OCI-LY1 (cell line): ENCODE measurements around the gene MAD1L1.

Source experiments
- H2AFZ ChIP-seq: fragments of 200-600 bp; sonication (generic), shearing (Covaris generic); 2 replicates; pipeline ENCODE4 v1.6.0; 2014; ENCODE audit warnings: antibody characterized with exemption, mild to moderate bottlenecking, low read length
- H3F3A ChIP-seq: fragments of 200-600 bp; sonication (generic), shearing (Covaris generic); 2 replicates; pipeline ENCODE4 v1.6.0; 2014; ENCODE audit warnings: mild to moderate bottlenecking, antibody characterized with exemption, low read length, moderate library complexity; ENCODE audit not compliant: insufficient read depth
- H3K27ac ChIP-seq: fragments of 200-600 bp; sonication (generic); 2 replicates; pipeline ENCODE4 v1.5.1; 2014; ENCODE audit warnings: low read length, mixed run types, mild to moderate bottlenecking, low read depth; ENCODE audit not compliant: poor library complexity, severe bottlenecking
- H3K27me3 ChIP-seq: fragments of 200-600 bp; sonication (generic); 2 replicates; pipeline ENCODE4 v1.6.0; 2014; ENCODE audit warnings: antibody characterized with exemption, mild to moderate bottlenecking, low read length, moderate library complexity; ENCODE audit not compliant: insufficient read depth
- H3K36me3 ChIP-seq: fragments of 200-600 bp; sonication (generic); 2 replicates; pipeline ENCODE4 v1.6.1; 2014; ENCODE audit warnings: mild to moderate bottlenecking, antibody characterized with exemption, low read length, moderate library complexity, mixed read lengths; ENCODE audit not compliant: insufficient read depth
- H3K4me1 ChIP-seq: fragments of 200-600 bp; sonication (generic); 2 replicates; pipeline ENCODE4 v1.5.1; 2014; ENCODE audit warnings: mild to moderate bottlenecking, low read length, moderate library complexity; ENCODE audit not compliant: insufficient read depth, severe bottlenecking
- H3K4me2 ChIP-seq: fragments of 200-600 bp; sonication (generic), shearing (Covaris generic); 2 replicates; pipeline ENCODE4 v1.6.1; 2014; ENCODE audit warnings: low read length
- H3K4me3 ChIP-seq: fragments of 200-600 bp; sonication (generic); 2 replicates; pipeline ENCODE4 v1.5.1; 2014; ENCODE audit warnings: low read length, low read depth, mild to moderate bottlenecking, mixed read lengths; ENCODE audit not compliant: poor library complexity, severe bottlenecking
- H3K79me2 ChIP-seq: fragments of 200-600 bp; shearing (Covaris generic); 2 replicates; pipeline ENCODE4 v1.6.1; 2016; ENCODE audit warnings: mixed run types, low read length, mixed read lengths; ENCODE audit not compliant: insufficient read depth
- H3K9ac ChIP-seq: fragments of 200-600 bp; sonication (generic), shearing (Covaris generic); 2 replicates; pipeline ENCODE4 v1.6.1; 2014; ENCODE audit warnings: mild to moderate bottlenecking, low read length, mixed read lengths
- H3K9me2 ChIP-seq: fragments of 200-600 bp; sonication (generic), shearing (Covaris generic); 2 replicates; pipeline ENCODE4 v1.6.1; 2014; ENCODE audit warnings: low read depth, mild to moderate bottlenecking, low read length, mixed read lengths
- H3K9me3 ChIP-seq: fragments of 200-600 bp; shearing (Covaris generic); 2 replicates; pipeline ENCODE4 v1.6.1; 2014; ENCODE audit warnings: low read length, mixed read lengths
- H4K20me1 ChIP-seq: fragments of 200-600 bp; sonication (generic), shearing (Covaris generic); 2 replicates; pipeline ENCODE4 v1.6.0; 2016; ENCODE audit warnings: mild to moderate bottlenecking, low read length; ENCODE audit not compliant: insufficient read depth
- CTCF ChIP-seq: fragments of 200-600 bp; sonication (generic), shearing (Covaris generic); IDR thresholded peaks from 2 replicates; pipeline ENCODE4 v1.5.1; 2017; ENCODE audit warnings: mild to moderate bottlenecking, antibody characterized with exemption, low read length, moderate library complexity, mixed read lengths
- EZH2 ChIP-seq: fragments of 200-600 bp; sonication (generic), shearing (Covaris generic); IDR thresholded peaks from 2 replicates; pipeline ENCODE4 v1.8.0; 2017; ENCODE audit warnings: borderline replicate concordance, mixed run types, mild to moderate bottlenecking, antibody characterized with exemption, low read length, moderate library complexity, mixed read lengths

Gene MAD1L1

GRCh38 chr7:2232766-2233520 lies at the start of gene MAD1L1:
MAD1L1 (minus strand) TSS chr7:2232945; CDS start chr7:2230133, 2,812 bp downstream.
- H3K9me2 ChIP-seq = no peaks in the 10 kb centered on the region
- no peaks in the 10 kb centered on the region for H3K27me3 ChIP-seq
- peaks cover 59% of the 10 kb centered on the region for H3K36me3 ChIP-seq
- peaks cover 18% of the 10 kb centered on the region for H3K79me2 ChIP-seq
- peaks cover 6% of the 10 kb centered on the region; the same call in 1 of the 2 replicates for H3F3A ChIP-seq
- H4K20me1 ChIP-seq = no peaks in the 10 kb centered on the region
- TF ChIP-seq EZH2 = no peak
- no peak for TF ChIP-seq CTCF
- H2AFZ ChIP-seq = no peak within 1 kb of the TSS
- peak within 1 kb of the TSS; percentile 85 for H3K4me3 ChIP-seq
- no peaks in the 10 kb centered on the region for H3K9me3 ChIP-seq
- peak within 1 kb of the TSS; percentile 82 for H3K9ac ChIP-seq
- H3K4me2 ChIP-seq = peak within 1 kb of the TSS; percentile 100
- H3K4me1 ChIP-seq = peaks cover 35% of the 10 kb centered on the region
- H3K27ac ChIP-seq = peak within 1 kb of the TSS; percentile 17

GRCh38 chr7:2282185-2282751 lies 49.5 kb upstream of the MAD1L1 start:
- H3K4me1 ChIP-seq = no peaks in the 10 kb centered on the region
- no peak overlapping the region for H2AFZ ChIP-seq
- no peak for TF ChIP-seq CTCF
- no peak for TF ChIP-seq EZH2
- H3K27me3 ChIP-seq = no peaks in the 10 kb centered on the region
- no peaks in the 10 kb centered on the region for H4K20me1 ChIP-seq
- no peaks in the 10 kb centered on the region for H3K9me2 ChIP-seq
- no peak overlapping the region for H3K27ac ChIP-seq
- H3K9me3 ChIP-seq = no peaks in the 10 kb centered on the region
- no peaks in the 10 kb centered on the region for H3K79me2 ChIP-seq
- H3K36me3 ChIP-seq = no peaks in the 10 kb centered on the region
- no peak overlapping the region for H3K4me3 ChIP-seq
- H3K9ac ChIP-seq = no peak overlapping the region
- H3K4me2 ChIP-seq = no peak overlapping the region
- H3F3A ChIP-seq = no peaks in the 10 kb centered on the region

- Histone ChIP-seq H3K27me3 (no peaks in the 10 kb centered on the region), H3K27ac (no peak overlapping the region), H3K9me2 (no peaks in the 10 kb centered on the region), H3K4me3 (no peak overlapping the region), H3K9me3 (no peaks in the 10 kb centered on the region), H3K4me1 (no peaks in the 10 kb centered on the region), H3K4me2 (no peak overlapping the region), H4K20me1 (no peaks in the 10 kb centered on the region), H3K9ac (no peak overlapping the region), H3K79me2 (no peaks in the 10 kb centered on the region), H3K36me3 (no peaks in the 10 kb centered on the region), H3F3A (no peaks in the 10 kb centered on the region), H2AFZ (no peak overlapping the region)
- TF ChIP-seq EZH2 (no peak), CTCF (no peak)
These were observed 48.8 kb upstream of the MAD1L1 start for GRCh38 chr7:2281541-2281940.
